HTR-8/SVneo (cell line): ENCODE data around the gene GRK2.
"Not testable (repeated sequence)": the region's sequence is repeated elsewhere in the genome, so short reads cannot be mapped to it uniquely, and the experiment has no call there.

Experiments used
- DNase-seq: peaks from one replicate; pipeline ENCODE4 v3.0.0; 2011; ENCODE audit warnings: low spot score, mixed read lengths; ENCODE audit not compliant: insufficient read length
- FAIRE-seq: peaks from 2 replicates; lab custom pipeline; 2011; peaks lifted over from hg19 to GRCh38; lab: Jason Lieb, UNC

GRK2 gene

DNA sequence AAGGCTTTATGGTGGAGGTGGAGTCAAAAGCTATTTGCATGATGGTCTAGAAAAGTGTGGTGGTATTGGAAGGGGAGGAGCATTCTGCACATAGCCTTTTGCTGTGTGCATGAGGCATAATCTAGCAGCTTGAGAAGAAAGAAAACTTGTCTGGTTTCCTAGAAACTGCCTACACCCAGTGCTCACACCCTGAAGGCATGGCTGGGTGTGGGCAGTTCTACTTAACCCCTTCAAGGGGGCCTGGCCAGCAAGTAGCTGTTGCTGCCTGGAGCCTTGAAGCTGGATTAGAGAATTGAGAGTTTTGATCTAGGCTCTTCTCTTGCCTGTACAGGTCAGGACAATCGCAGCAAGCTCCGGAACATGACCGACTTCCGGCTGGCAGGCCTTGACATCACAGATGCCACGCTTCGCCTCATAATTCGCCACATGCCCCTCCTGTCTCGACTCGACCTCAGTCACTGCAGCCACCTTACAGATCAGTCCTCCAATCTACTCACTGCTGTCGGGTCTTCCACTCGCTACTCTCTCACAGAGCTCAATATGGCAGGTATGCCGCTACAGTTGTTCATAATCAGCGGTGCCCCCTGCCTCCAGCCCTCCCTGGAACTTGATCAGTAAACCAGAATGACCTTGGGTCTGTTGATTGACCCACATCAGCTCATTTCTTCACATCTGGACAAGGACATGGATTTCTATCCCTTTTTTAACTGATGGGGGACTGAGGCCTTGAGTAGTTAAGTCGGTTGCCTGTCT lies 12.2 kb upstream of the GRK2 start:
- DNase-seq = no peak
- FAIRE-seq = no peak

DNA sequence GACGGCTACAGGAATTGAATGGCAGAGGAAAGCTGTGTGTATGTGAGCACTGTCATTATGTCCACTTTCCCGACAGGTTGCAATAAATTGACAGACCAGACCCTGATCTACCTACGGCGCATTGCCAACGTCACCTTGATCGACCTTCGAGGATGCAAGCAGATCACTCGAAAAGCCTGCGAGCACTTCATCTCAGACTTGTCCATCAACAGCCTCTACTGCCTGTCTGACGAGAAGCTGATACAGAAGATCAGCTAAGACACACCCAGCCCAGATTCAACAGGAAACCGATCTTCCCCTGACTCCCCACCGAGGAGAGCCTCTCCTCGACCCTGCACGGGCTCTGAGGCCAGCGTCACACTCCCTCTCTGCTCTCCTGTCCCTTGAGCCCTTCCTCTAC lies 11.5 kb upstream of the GRK2 start:
- DNase-seq (no peak), FAIRE-seq (no peak)

DNA sequence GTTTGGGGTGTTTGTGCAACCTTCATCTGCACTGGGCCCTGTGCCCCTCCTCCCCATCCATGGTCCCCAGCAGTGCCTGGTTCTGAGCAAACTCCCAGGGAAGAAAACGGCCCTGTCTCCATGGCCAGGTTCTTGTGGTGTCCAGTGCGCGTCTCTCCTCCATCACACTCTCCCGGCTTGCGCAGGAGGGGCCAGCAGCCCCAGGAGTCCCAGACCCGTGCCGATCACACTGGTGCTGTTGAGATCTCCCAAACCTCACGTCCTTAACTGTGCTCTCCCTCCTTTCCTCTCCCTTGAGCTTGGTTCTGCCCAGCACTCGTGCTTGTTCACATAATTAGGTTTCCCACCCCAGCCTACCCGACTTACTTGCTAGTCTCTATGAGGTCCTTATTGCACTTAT lies 10.9 kb upstream of the GRK2 start:
- DNase-seq (no peak), FAIRE-seq (no peak)

DNA sequence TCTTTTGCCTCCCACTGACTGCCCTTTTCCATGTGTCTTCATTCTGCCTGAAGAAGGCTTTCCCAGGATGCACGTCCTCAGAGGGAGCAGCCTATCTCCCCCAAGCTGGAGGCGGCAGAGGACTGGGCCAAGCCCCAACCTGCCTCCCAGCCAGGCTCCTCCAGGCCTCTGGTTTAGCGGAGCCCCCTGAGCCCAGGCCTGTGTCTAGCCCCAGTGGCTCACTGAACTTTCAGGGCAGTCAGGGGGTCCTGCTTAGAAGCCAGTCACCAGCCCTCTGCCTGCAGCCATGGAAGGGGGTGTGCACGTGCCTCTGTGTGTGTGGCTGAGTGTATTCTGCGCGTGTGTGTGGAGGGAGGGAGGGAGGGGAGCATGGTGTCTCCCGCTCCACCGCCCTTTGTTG lies 10.4 kb upstream of the GRK2 start:
- FAIRE-seq = no peak
- DNase-seq = no peak

DNA sequence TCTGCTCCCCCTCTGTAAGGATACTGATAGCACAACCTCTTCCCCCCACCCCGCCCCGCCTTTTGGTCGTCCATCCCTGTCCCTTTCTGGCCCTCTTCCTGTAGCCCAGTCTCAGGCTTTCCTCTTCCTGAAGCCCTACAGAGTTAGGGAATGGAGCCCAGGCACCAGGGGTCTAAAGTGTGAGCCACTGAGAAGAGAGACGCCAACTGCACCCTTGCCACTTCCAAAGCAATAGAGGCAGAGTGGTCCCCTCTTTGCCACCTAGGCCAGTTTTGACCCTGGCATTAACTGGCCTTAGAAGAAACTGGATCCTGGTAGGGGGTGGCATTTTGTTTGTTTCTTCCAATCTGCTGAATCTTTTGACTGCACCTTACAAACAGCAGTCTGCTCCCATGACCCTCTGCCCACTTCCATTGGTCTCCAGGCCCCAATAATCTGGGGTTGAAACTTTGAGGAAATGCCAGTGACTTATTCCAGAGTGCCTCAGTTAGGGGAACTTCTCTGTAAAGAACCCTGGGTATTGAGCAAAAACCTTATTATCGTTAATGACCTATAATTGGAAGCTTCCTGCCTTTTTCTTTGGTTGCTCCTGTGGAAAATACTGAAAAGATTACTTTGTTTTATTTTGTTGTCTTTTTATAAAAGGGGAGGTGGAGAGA lies 9.7 kb upstream of the GRK2 start:
- FAIRE-seq (no peak), DNase-seq (no peak)

DNA sequence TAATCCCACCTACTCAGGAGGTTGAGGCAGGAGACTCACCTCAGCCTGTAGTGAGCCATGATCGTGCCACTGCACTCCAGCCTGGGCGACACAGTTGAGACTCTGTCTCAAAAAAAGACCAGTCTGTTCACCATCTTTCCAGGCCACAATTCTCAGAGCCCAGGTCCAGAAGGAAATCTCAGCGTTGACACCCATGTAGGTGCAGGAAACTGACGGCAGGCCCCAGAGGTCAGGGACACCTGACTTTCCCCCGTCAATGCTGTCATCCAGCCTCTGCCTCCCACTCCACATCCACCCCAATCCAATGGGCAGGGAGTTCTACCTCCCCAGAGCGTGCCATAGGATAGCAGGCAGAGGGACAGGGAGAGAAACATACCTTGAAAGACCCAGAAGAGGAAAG lies 5.9 kb upstream of the GRK2 start:
- DNase-seq (no peak), FAIRE-seq (no peak)

DNA sequence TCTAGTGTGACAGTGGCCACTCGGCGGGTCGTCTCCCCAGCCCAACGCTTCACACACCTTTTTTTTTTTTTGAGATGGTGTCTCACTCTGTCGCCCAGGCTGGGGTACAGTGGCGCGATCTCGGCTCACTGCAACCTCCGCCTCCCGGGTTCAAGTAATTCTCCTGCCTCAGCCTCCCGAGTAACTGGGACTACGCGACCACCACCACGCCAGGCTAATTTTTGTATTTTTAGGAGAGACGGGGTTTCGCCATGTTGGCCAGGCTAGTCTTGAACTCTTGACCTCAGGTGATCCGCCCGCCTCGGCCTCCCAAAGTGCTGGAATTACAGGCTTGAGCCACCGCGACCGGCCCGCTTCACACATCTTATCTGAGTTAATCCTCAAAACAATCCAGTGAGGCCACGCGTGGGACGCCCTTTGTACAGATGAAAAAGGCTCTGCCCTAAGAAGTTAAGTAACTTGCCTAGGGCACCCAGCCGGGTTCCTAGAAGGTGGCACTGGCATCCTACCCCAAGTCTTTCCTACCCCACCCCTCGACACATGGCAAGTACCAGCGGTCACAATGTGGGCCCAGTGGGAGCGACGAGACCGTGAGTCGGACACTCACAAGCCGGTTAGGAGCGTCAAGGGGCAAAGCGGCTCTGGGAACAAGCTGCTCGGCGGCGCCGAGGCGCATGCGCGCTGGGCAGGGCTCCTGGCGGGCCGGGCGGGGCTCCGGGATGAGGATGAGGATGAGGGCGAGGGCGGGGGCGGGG lies 5.2 kb upstream of the GRK2 start:
- not testable (repeated sequence) for FAIRE-seq, DNase-seq

DNA sequence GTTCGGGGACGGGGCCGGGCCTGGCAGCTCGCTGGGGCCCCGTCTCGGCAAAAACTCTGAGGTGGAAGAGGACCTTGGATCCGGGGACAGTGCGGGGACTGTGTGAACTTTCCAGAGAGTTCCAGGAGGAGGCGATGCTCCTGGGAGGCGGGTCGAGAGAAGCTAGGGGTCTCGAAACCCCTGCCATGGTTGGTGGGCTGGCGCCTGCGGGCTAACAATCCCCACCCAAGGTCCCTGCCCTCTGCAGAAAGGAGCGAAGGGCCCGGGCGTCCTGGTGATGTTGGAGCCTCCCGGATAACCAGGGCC lies 4.7 kb upstream of the GRK2 start:
- DNase-seq (no peak), FAIRE-seq (no peak)

DNA sequence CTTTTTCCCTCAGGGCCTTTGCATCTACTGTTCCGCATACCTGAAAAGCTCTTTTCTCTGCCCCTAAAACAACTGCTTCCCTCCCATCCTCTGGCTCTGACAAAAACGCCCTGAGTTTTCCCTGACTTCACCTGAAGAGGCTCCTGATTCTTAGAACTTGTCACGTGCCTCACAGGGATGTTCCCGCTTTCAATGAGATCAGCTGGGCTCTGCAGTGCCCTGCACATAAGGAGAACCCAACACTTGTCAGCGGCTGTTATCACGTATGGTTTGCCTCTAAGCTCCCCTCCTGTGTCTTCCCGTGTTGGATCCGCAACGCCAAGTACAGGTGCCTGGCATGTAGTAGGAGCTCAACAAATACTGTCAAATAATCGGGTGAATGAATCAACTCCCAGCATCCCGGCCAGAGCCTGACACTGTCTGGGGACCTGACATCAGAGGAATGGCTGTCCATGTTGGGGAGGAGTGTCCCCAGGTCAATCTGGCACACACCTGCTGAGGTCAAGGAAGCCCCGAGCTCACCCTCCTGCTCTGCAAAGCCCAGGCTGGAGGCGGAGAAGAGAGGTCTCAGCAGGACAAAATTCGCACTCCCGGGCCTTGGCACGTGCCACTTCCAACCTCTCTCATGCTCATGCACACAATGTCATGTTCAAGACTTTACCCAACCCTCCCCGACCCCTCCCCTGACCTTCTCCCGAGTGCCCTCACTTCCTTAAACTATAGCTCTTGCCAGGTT lies 4.2 kb upstream of the GRK2 start:
- FAIRE-seq = peak; percentile 69
- no peak for DNase-seq

DNA sequence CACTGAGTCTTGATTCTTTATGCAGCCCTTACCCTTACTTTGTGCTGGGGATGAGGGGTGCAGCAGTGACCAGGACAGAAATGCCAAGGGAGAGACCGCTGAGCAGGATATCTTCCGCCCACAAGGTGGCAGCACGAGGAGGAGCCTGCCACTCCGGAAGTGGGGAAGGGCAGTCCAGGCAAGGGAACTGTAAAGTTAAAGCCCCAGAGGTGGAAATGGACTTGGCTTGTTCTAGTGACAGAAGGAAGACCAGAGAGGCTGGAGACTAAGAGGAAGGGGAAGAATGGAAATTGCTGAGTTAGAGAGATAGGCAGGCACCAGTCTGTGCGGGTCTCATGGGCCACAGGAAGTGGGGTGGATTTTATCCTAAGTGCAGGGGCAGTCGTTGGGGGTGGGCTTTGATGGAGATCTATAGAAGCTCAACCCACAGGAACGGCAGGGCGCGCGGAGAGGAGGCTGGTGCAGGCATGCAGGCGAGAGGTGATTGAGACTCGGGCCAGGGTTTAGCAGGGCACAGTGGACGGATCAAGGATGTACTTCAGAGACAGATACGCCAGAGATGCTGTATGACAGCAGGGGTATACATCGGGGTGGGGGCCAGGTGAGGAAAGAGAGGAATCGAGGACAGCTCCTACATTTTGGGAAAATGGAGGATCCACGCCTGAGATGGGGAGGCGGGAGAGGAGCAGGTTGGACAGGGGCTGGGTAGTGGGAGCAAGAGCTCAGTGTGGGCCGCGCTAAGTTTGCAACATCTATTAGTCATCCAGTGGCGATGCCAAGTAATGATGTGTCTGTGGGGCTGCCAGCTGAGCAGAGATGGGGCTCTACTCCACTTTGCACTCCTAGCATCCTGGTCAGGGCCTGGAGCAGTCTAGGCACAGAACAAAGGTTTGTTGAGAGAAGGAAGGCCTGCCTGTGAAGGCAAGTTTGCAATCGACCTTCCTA lies 3.3 kb upstream of the GRK2 start:
- FAIRE-seq (peak; percentile 95), DNase-seq (peak; percentile 98)

DNA sequence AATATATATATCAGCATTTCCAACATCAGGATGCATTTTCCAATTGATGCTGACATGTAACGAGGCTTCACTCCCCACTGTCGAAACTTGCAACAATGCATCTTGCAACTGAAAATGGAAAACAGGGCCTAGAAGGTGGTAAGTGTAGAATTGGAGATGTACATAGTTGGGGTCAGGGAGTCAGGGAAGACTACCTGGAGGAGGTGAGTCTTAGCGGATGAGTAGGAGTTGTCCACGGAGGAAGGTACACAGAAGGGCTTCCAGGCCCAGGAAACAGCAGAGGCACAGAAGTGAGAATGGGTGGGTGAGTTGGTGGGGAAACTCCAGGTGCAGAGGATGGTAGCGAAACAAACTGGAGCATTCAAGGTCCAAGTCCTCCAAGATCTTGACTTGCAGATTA lies 2.0 kb upstream of the GRK2 start:
- FAIRE-seq = no peak
- DNase-seq = no peak

DNA sequence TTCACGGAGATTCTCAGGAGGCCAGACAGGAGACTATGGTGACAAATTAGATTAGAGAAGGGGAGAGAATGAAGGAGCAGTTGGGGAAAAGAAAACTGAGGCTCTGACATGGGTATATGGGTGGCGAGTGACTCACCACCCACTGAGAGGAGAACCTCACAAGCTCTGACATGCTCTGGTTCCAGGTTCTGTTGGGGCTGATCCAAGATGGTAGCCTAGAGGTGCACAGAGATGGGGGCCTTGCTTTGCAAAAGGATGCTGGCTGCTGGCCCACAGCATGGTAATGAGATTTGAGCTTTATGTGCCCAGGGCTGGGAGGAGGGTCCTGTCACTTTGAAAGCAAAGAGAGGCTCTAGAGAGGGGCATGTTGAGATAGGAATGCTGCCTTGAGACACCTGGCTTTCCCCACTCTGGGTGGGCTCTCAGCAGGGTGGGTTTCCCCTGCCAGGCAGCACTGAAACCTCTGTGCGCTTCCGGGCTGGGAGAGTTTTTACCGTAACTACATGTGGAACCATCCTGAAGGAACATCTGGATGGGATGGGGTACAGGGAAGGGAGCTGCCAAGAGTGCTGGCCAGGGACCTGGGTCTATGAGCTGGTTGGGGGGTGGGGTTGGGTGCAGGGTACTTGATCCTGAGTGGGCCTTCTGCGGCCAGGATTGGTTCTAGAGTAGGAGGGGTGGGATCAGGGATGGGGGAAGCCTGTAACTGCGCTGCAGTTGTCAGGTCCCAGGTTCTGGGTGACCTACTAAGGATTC lies 1.2 kb upstream of the GRK2 start:
- no peak for FAIRE-seq
- no peak for DNase-seq

DNA sequence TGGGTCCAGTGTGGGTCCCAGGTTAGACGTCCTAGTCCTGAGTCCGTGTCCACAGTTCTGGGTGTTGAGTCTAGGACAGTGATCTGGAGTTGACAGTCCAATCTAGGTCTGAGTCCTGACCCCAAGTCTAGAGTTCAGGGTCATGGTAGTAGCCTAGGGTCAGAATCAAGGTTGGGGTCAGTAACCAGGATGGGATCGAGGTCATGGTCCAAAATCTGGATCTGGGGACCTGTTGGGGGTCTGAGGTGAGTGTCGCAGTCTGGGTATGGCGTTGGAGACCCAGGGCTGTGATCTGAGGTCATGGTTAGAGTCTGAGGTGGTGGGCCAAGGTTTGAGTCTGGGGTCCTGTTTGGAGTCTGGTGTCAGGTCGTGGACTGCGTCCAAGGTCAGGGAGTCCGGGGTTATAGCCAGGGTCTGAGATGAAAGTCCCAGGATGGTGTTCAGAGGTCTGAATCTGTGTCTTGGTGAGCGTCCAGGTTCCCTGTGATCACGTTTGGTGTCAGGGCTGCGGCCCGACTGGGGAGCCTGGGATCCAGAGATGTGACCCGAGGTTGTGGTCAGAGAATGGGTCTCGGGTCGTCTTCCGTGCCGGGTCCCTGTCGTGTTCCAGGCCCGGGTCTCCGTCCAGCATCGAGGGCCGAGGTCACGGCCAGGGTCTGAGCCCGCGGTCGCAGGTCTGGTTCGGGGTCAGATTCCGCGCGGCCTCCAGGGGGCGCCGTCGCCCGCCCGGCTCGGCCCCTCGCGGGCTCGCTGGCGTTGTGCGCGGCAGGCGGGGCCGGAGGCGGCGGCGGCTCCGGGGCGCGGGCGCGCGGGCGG lies 432 bp upstream of the GRK2 start:
- FAIRE-seq = no peak
- peak; percentile 92 for DNase-seq

DNA sequence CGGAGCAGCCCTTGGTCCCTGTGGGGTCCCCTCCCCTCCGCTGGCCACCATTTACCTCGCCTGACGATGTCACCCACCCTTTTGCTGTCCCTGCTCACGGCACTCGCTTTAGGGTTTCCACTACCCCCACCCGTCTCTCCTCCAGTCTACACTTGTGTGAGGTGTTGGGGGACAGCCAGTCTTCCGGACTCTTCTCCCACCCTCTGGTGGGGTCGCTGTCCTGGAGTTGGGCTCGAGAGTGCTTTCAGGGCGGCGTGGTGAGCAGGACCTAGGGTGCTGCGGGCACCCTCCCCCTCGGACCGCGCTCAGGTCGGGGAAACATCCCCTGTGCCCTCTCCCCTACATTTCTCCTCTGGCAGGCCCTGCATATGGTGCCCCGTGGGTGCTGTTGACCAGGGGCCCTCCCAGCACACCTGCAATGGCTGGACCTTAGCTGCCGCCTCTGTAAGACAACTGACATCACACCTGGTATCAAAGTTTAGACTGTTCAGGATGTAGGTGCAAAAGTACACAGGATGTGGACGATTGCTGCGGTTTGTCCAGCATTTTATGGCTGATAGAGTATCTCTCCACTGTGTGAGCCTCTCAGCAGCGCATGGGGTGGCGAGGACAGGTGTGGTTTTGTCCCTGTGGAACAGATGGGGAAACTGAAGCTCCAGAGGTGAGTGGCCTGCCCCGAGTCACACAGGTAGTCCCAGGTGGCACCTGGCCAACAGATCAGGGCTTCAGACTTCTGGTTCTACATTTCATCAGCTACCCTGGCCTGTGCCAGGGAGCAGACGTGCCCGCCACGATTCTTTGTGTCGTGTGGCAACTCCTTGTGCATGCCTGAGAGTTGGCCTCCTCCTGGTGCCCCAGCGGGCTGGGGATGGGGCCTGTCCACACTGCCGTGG lies 1.2 kb downstream of the GRK2 start:
- FAIRE-seq (peak; percentile 55), DNase-seq (no peak)

DNA sequence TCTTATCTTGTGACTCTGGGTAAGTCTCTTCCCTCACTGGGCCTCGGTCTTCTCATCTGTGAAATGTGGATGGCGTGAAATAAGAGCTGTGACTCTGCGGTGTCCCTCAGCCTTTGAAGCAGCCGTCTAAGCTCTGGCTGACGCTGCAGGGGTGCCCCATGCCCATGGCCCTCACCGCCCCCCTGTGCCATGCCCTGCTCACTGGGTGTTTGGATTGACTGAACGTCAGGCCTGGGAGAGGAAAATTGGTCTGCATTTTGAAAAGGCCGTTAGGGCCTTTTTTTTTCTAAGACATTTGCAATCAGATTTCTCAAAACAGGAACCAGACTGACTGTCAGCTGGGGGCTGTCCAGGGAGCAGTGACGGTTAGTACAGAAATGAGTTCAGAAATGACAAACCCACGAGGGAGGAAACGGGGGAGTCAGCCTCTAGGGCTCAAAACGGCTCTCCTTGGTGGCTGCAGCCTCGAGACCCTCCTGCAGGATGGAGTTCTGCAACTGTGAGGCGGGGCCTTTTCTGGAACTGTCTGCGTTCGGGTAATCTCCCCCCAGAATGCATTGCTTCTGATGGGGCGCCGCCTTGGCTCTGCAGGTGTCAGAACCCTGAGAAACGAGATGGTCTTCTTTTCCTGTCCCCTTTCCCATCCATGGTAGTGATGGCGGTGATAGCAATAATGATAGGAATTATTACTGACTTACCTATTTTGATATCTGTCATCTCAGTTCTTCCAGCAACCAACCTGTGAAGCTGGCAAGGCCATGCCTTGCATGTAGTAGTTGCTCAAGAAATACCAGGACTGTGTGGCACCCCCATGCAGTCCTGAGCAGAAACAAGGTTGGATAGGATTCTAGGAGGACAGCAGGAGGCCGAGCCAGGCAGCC lies 2.0 kb downstream of the GRK2 start:
- no peak for DNase-seq
- no peak for FAIRE-seq

DNA sequence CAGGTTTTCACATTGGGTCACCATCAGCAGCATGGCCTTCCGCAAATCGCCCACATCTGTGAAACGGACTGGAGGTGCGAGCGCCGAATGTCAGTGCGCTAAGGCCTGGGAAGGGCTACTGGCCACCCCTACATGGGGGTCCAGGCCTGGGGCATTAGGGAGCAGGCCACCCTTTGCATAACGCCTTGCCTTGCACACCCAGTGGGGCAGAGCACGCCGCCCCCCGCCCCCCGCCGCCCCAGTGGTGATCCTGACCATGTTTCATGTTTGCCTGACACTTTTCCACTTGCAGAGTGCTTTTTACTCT lies 2.6 kb downstream of the GRK2 start:
- no peak for FAIRE-seq
- no peak for DNase-seq
